NAMALWA (cell line): Measurements from ENCODE around the gene SH3BGRL3.
"Not testable (repeated sequence)": the region's sequence is repeated elsewhere in the genome, so short reads cannot be mapped to it uniquely, and the experiment has no call there.

Experiments
- DNase-seq: peaks from one replicate; pipeline ENCODE4 v3.0.0-alpha.2; 2015; ENCODE audit warnings: low spot score

The SH3BGRL3 gene

DNA sequence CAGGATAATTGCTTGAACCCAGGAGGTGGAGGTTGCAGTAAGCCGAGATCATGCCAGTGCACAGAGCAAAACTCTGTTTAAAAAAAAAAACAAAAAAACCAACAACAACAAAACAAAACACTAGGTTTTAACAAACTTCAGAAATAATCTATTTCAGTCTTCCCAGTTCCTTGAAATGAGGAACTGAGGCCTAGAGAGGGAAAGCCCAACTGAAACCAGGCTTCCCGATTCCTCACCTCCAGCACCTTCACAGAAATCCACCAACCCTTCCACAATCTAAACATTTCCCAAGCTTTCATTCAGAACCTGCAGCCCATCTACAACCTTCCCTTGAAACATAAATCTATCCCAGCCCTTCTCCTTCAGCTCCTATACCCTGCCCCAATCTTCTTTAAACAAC is 37.3 kb downstream of the SH3BGRL3 start:
- DNase-seq, result no peak

- DNase-seq, result peak; percentile 70
These were observed 37.9 kb downstream of the SH3BGRL3 start, which contains the start of gene CD52 for GRCh38 chr1:26317612-26318337. Gene CD52, plus strand, starts transcription at chr1:26317958. Its CDS starts 60 bp downstream, at chr1:26318018.

- peak; percentile 47 for DNase-seq
These were observed 38.6 kb downstream of the SH3BGRL3 start for GRCh38 chr1:26318338-26319064.

- no peak for DNase-seq
These were observed 41.0 kb downstream of the SH3BGRL3 start for GRCh38 chr1:26320896-26321295.

DNA sequence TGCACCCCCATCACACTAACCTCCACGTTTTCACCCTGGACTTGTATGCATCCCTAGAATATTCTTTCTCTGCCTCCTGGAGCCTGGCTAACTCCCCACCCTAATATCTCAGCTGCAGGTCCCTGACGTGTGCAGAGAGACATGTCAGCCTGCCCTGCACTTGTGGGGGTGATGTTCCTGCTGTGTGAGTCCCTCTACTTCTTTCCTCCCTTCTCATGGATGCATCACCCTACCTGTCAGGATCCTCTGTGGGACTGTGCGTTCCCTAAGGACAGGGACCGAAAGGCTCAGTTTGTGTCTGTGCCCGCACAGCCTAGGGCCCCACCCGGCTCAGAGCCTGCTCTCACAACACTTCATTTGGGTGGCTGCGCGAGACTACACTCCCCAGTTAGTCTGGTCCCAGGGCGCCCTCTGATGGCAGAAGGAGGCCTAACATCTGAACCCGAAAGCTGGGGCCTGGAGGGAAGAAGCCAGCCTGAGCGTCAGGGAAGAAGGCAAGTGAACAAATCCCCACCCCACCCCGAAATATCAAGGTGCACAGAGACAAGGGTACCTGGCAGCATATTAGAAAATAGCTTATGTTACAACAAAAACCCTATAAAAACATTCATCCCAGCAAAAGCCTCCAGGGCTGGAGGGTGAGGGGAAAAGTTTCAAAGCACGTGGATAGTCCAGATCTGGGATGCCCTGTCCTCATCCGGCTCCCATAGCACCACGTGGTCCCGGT is 41.6 kb downstream of the SH3BGRL3 start:
- peak; percentile 94 for DNase-seq

GRCh38 chr1:26322042-26322331 is 42.1 kb downstream of the SH3BGRL3 start:
- no peak for DNase-seq

- no peak for DNase-seq
These were observed 43.5 kb downstream of the SH3BGRL3 start for GRCh38 chr1:26323382-26323781.

GRCh38 chr1:26324550-26324949 is 44.7 kb downstream of the SH3BGRL3 start:
- no peak for DNase-seq

GRCh38 chr1:26327956-26328362 is 48.1 kb downstream of the SH3BGRL3 start:
- no peak for DNase-seq

GRCh38 chr1:26328597-26328996 is 48.7 kb downstream of the SH3BGRL3 start:
- no peak for DNase-seq

GRCh38 chr1:26329380-26329779 is 49.5 kb downstream of the SH3BGRL3 start:
- DNase-seq, result not testable (repeated sequence)

- DNase-seq, result no peak
These were observed 50.4 kb downstream of the SH3BGRL3 start for GRCh38 chr1:26330276-26330675.
